ENCODE data around the gene CAMK1.
"Not testable (repeated sequence)": the region's sequence is repeated elsewhere in the genome, so short reads cannot be mapped to it uniquely, and the experiment has no call there.

Gene CAMK1

DNA sequence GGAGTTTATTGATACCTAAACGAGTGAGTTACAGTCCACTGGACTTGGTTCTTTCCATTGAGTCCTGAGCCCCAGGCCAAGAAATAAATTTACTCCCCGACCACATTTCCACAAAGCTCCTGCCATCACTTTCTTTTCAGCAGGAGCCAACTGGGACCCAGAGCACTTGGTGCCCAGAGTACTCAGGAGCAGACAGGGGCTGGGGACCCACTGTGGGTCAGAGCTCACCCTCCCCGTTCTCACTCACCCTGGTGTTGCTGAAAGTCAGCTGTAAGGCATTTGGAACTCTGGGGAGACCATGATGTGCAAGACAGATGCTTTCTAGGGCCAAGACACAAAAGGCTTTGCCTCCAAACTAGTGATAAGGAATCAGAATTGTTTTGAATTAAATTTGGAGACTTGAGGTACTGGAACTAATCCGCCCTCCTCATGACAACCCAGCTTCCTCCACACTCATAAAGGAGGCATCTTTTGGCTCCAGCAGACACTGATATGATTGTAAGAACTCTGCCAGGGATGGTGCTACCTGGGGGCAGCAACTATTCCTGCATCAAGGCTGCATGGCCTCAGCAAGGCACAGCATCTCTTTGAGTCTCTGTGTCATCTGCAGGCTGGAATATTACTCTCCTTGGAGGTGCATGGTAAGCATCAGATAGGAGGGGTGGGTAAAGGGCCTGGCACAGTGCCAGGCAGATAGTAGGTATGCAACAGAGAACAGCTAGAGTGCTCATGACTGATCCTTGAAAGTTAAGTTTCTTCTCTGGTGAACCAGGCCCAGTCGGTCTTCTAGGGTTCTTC is 7.3 kb upstream of the CAMK1 start:
- DNase-seq (ENCODE audit: low read depth in 3 of 3): no peak

DNA sequence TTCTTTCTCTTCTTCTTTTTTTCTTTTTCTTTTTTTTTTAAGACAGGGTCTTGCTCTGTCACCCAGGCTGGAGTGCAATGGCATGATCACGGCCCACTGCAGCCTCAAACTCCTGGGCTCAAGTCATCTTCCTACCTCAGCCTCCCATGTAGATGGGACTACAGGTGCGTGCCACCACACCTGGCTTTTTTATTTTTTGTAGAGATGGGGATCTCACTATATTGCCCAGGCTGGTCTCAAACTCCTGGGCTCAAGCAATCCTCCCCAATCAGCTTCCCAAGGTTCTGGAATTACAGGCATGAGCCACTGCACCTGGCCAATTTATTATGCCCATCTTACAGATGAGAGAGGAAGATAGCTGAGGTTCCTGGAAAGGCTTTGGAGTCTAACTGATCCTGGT is 1.3 kb upstream of the CAMK1 start:
- not testable (repeated sequence) for DNase-seq (ENCODE audit: low read depth in 3 of 3)

DNA sequence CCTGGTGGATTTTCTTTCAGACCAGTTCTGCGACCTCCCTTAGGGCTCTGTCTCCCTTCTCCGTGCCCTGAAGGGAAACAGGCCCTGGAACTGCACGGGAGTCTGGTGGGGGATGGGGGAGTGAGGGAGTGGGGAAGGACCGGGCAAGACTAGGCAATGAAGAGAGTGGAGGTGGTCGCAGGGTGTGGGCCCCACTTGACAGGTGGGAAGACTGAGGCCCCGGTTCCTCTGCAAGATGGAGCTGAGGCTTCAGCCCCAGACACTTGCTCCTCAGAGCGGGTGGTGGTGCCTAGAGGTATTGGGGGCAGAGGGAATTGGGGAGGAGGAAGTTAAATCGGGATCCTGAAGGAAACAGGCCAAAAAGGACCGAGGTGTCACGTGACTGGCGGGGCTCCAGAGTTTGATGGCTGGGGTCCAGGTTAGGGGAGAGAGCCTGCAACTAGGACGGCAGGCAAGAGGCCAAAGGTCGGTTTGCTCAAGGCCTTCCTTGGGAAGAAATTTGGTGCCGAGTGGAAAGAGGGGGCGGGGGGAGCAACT is 597 bp upstream of the CAMK1 start:
- no peak for DNase-seq (ENCODE audit: low read depth in 3 of 3)

DNA sequence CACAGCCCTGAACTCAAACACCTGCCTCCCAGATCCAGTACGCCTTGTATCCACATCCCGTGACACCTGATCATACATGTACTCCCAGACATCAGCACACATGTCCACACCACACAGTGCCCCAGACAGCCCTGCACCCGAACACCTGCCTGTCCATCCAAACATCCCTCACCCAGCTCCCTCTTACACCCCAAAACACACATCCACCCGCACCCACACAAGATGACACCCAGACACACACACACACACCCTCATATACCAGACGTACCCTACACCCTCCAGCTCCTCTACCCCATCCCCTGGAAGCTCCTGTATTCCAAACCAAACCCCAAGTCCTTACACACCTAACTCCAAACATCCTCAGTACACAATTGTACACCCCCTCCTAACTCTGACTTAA is 735 bp downstream of the CAMK1 start:
- DNase-seq (ENCODE audit: low read depth in 3 of 3): no peak

- DNase-seq (ENCODE audit: low read depth in 3 of 3): no peak
Observed at GRCh38 chr3:9768141-9768775, 1.5 kb downstream of the CAMK1 start.

GRCh38 chr3:9767418-9767817 is 2.3 kb downstream of the CAMK1 start:
- no peak for DNase-seq (ENCODE audit: low read depth in 3 of 3)

DNA sequence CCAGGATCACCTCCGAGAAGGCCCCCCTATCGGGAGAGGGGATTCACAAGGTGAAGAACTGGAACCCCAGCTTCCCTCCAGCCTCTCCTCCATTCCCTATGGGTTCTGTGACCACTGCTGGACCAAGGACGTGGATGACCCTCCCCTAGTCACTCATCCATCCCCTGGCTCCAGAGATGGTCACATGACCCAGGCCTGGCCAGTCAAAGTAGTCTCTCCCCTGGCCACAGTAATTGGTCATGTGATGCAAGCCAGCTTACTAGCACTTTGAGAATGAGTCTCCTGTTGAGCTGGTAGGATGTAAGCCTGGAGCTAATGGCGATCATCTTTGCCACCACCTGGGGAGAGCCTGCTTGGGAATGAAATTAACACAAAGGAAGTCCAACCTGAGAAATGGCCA is 3.9 kb downstream of the CAMK1 start:
- DNase-seq (ENCODE audit: low read depth in 3 of 3): no peak

GRCh38 chr3:9762871-9763270 is 6.9 kb downstream of the CAMK1 start:
- DNase-seq (ENCODE audit: low read depth in 3 of 3): no peak

- no peak for DNase-seq (ENCODE audit: low read depth in 3 of 3)
Observed at GRCh38 chr3:9761919-9762318, 7.8 kb downstream of the CAMK1 start.

DNA sequence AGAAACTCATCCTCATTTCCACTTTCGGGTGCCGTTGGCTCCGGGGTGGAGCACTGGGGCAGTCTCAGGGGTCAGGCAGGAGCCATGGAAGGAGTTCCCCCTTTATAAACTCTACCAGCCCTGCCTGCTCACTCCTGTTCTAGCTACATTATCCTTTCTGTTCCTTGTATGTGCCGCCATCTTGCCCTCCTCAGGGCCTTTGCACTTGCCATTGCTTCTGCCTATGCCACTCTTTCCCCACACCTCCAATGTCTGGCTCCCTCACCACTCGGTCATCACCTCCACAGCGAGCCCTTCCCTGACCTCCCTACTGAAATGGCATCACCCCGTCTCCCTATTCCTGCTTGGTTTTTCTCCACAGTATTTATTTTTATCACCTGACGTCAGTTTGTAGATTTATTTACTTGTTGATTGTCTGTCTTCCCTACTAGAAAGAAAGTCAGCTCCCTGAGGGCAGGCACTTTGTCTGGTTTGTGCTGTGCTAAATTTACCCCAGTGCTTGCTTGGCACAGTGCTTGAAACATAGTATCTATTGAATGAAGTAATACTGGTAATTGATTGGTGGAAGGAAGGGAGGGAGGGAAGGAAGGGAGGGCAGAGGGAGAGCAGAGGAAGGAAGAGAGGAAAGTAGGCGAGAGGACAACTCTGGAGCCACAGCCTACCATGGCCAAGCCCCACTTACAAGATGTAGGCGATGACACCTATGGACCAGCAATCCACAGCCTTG is 8.8 kb downstream of the CAMK1 start:
- no peak for DNase-seq (ENCODE audit: low read depth in 3 of 3)

DNA sequence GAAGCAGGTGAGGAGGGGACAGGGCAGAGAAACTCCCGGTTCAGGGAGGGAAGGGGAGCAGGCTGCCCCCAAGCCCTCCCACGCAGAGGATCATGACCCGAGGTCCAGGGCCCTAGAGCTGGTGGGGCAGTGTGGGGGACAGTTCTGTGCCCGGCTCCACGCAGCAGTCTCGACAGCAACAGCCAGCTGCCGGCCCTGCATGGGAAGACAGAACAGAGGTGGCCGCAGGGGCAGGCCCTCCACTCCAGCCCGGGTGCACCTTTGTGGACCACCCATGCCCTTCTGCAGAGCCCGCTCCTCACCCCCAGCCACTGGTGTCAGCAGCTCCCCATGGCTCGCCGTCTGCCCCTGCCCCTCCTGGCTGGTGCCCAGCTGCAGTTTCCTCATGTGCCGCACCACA is 12.3 kb downstream of the CAMK1 start:
- DNase-seq (ENCODE audit: low read depth in 3 of 3): no peak

DNA sequence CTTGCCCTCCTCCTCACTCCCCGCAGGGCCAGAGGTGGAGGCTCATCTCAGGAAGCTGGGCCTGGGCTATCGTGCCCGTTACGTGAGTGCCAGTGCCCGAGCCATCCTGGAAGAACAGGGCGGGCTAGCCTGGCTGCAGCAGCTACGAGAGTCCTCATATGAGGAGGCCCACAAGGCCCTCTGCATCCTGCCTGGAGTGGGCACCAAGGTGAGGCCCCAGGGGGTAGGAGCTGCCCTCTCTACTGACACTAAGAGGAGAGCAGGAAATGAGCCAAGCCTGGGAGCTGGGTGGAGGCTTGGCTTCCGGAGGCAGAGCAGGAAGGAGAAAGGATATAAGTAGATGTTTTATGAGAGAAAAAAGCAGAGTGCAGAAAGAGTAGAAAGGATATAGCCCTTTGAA is 15.1 kb downstream of the CAMK1 start:
- no peak for DNase-seq (ENCODE audit: low read depth in 3 of 3)

DNA sequence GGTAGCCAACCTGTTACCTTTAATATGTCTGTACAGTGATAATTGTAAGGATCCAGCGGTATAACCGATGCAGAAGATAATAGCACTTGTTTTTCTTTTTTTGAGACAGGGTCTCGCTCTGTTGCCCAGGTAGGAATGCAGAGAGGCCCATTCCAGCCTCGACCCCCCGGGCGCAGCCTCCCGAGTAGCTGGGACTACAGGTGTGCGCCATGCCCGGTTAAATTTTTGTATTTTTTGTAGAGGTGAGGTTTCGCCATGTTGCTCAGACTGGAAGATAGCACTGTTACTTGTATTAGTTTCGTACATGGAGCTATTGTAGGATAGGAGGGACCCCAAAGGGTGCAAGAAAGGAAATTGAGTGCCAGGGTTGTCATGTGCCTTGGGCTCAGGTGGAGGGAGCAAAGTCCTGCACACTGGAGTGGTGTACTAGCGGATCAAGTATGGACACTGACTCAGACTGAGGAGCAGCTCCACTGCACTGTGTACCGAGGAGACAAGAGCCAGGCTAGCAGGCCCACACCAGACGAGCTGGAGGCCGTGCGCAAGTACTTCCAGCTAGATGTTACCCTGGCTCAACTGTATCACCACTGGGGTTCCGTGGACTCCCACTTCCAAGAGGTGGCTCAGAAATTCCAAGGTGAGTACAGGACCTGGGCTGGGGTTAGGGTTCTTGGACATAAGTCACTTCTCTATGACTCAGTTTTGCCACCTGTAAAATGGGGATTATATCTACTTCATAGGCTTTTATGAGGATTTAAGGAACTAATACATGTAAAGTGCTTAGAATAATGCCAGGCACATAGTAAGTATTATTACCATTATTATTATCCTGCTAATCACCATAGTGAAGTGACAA is 19.0 kb downstream of the CAMK1 start:
- no peak for DNase-seq (ENCODE audit: low read depth in 3 of 3)

DNA sequence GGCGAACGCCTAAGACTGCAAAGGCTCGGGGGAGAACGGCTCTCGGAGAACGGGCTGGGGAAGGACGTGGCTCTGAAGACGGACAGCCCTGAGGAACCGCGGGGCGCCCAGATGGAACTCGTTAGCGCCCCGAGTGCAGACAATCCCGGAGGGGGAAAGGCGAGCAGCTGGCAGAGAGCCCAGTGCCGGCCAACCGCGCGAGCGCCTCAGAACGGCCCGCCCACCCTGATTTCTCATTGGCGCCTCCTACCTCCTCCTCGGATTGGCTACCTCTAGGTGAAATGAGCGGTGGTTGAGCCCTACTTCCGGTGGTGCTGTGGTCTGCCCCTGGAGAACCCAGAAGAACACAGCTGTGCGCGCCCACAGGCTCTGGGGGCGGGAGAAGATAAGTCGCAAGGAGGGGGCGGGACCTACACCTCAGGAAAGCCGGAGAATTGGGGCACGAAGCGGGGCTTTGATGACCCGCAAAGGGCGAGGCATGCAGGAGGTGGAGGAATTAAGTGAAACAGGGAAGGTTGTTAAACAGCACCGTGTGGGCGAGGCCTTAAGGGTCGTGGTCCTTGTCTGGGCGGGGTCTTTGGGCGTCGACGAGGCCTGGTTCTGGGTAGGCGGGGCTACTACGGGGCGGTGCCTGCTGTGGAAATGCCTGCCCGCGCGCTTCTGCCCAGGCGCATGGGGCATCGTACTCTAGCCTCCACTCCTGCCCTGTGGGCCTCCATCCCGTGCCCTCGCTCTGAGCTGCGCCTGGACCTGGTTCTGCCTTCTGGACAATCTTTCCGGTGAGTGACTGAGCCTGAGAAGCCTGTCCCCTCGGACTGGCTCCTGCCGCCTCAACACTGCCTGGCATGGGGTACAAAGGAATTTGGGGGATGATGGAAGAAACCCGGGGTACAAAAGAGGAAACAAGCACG is 19.8 kb downstream of the CAMK1 start, which contains the start of gene OGG1:
Gene OGG1 (plus strand): TSS at position 308 of the 911 bp plus-strand sequence. CDS start 335 bp downstream, at position 643.
- DNase-seq (ENCODE audit: low read depth in 3 of 3): peak; percentile 90 to 94 (median 92)

DNA sequence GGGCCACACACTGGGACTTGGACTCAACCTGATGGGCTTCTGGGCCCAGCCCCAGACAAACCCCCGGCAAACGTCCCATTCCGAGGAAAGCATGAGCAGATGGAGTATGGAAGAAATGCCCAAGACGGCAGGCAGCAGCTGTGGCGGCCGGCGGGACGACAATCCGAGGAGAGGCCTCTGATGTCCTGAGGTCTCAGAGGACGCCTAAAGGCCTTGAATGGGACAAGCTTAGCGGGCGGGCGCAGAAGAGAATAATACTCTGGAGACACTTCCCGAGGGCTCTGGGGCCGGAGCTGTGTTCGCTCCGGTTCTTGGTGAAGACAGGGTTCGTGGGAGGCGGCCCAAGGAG is 20.5 kb downstream of the CAMK1 start:
- no peak for DNase-seq (ENCODE audit: low read depth in 3 of 3)

GRCh38 chr3:9748031-9748430 is 21.7 kb downstream of the CAMK1 start:
- no peak for DNase-seq (ENCODE audit: low read depth in 3 of 3)

DNA sequence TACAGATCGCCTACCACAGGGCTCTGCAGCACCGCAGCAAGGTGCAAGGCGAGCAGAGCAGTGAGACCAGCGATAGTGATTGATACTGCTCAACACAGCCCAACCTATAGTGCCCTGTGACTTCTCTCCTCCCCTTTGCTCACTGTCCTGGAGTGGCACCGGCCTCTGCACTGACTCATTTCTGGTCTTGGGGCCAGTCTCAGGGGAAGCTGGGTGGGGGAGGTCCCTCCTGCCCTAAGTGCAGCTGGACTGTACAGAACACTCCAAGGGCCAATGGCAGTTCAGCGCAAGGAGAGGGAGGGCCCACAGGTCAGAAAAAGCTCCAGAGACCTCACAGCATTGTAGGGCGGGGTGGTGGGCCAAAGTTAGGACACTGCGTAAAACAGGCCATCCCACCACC is 22.5 kb downstream of the CAMK1 start:
- DNase-seq (ENCODE audit: low read depth in 3 of 3): no peak

DNA sequence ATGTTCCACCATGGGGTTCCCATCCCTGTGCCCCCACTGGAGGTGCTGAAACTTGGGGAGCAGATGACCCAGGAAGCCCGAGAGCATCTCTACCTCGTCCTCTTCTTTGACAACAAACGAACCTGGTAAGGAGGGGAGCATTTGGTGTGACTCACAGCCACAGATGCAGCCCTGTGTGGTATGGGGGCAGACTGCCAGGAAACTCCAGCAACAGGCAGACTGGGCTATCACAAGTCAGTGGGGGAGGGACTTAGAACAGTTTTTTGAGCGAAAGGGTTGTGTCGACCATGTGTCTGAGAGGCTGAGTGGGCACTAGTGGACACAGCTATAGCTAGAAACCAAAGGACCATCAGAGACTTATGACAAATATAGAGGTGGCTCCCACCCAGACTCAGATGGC is 23.4 kb downstream of the CAMK1 start:
- DNase-seq (ENCODE audit: low read depth in 3 of 3): no peak

DNA sequence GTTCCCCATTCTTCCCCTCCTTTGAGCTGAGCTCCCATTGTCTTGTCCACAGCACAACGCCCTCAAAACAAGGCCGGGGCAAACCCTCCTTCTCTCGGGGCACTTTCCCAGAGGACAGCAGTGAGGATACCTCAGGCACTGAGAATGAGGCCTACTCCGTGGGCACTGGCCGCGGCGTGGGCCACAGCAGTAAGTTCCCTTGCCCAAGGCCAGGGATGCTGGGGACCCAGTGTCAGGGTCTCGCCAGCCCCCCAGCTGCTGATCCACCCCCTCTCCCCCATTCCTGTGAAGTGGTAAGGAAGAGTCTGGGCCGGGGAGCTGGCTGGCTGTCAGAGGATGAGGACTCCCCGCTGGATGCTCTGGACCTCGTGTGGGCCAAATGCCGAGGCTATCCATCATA is 24.2 kb downstream of the CAMK1 start:
- DNase-seq (ENCODE audit: low read depth in 3 of 3): no peak

- no peak for DNase-seq (ENCODE audit: low read depth in 3 of 3)
Observed at GRCh38 chr3:9744162-9744561, 25.6 kb downstream of the CAMK1 start.

GRCh38 chr3:9743548-9743947 is 26.2 kb downstream of the CAMK1 start:
- DNase-seq (ENCODE audit: low read depth in 3 of 3): no peak

All from stimulated activated CD4-positive, alpha-beta T cell treated with anti-CD3 and anti-CD28 coated beads, TNF-alpha, amount 100 ng/mL, for 48 hours (primary cell).